ENCODE results near the gene CCR2.

CCR2 gene

GRCh38 chr3:46371519-46372340 is 17.8 kb downstream of the CCR2 start:
- Histone ChIP-seq H3K4me1 (ENCODE audit: control insufficient read depth, insufficient read depth, low read length) (no peaks in the 10 kb centered on the region), H3K27ac (ENCODE audit: extremely low read depth, low read depth, low read length) (no peak overlapping the region), H3K4me3 (ENCODE audit: low read depth, low read length) (no peak overlapping the region), H3K36me3 (ENCODE audit: control insufficient read depth in 2 of 2, insufficient read depth in 1 of 2, low read length in 2 of 2) (no peaks in the 10 kb centered on the region), H3K9me3 (ENCODE audit: control insufficient read depth, insufficient read depth, low read depth, low read length) (no peaks in the 10 kb centered on the region)
- TF ChIP-seq, protein P1, sequence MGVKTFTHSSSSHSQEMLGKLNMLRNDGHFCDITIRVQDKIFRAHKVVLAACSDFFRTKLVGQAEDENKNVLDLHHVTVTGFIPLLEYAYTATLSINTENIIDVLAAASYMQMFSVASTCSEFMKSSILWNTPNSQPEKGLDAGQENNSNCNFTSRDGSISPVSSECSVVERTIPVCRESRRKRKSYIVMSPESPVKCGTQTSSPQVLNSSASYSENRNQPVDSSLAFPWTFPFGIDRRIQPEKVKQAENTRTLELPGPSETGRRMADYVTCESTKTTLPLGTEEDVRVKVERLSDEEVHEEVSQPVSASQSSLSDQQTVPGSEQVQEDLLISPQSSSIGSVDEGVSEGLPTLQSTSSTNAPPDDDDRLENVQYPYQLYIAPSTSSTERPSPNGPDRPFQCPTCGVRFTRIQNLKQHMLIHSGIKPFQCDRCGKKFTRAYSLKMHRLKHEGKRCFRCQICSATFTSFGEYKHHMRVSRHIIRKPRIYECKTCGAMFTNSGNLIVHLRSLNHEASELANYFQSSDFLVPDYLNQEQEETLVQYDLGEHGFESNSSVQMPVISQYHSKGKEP (tag by site-specific recombination; IDR thresholded peaks at IDR 0.05): no peak
- TF ChIP-seq ZNF341 (tag by site-specific recombination; IDR thresholded peaks at IDR 0.05; ENCODE audit: low read depth): no peak
- TF ChIP-seq ZNF768 (tag by site-specific recombination; IDR thresholded peaks at IDR 0.05): 0 out of 2 replicates have a peak, but pooled peaks have one; percentile 14
- CTCF ChIA-PET: interaction anchor here (0.6 to 4.6 kb wide), 8 partner anchors 95 to 706 kb away, joined by 3 to 21 read pairs (median 4); no protein-coding TSS in a partner anchor
- POLR2A ChIA-PET: no interaction called here

DNA sequence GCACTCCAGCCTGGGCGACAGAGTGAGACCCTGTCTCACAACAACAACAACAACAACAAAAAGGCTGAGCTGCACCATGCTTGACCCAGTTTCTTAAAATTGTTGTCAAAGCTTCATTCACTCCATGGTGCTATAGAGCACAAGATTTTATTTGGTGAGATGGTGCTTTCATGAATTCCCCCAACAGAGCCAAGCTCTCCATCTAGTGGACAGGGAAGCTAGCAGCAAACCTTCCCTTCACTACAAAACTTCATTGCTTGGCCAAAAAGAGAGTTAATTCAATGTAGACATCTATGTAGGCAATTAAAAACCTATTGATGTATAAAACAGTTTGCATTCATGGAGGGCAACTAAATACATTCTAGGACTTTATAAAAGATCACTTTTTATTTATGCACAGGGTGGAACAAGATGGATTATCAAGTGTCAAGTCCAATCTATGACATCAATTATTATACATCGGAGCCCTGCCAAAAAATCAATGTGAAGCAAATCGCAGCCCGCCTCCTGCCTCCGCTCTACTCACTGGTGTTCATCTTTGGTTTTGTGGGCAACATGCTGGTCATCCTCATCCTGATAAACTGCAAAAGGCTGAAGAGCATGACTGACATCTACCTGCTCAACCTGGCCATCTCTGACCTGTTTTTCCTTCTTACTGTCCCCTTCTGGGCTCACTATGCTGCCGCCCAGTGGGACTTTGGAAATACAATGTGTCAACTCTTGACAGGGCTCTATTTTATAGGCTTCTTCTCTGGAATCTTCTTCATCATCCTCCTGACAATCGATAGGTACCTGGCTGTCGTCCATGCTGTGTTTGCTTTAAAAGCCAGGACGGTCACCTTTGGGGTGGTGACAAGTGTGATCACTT is 18.8 kb downstream of the CCR2 start:
- Histone ChIP-seq H3K27ac (ENCODE audit: extremely low read depth, low read depth, low read length) (no peak overlapping the region), H3K36me3 (ENCODE audit: control insufficient read depth in 2 of 2, insufficient read depth in 1 of 2, low read length in 2 of 2) (no peaks in the 10 kb centered on the region), H3K4me1 (ENCODE audit: control insufficient read depth, insufficient read depth, low read length) (no peaks in the 10 kb centered on the region), H3K9me3 (ENCODE audit: control insufficient read depth, insufficient read depth, low read depth, low read length) (no peaks in the 10 kb centered on the region), H3K4me3 (ENCODE audit: low read depth, low read length) (no peak overlapping the region)
- CTCF ChIA-PET: interaction anchor here (0.7 to 4.6 kb wide), 6 partner anchors 62 to 284 kb away, joined by 3 to 21 read pairs (median 4); no protein-coding TSS in a partner anchor
- POLR2A ChIA-PET: no interaction called here
- 0 out of 2 replicates have a peak, but pooled peaks have one; percentile 9 for TF ChIP-seq CTCF (tag by site-specific recombination; IDR thresholded peaks at IDR 0.05)
- no peak for TF ChIP-seq SCRT2 (tag by site-specific recombination; IDR thresholded peaks at IDR 0.05)
- peak; percentile 60 for TF ChIP-seq ZNF654 (tag by site-specific recombination; IDR thresholded peaks at IDR 0.05; ENCODE audit: low read depth)

DNA sequence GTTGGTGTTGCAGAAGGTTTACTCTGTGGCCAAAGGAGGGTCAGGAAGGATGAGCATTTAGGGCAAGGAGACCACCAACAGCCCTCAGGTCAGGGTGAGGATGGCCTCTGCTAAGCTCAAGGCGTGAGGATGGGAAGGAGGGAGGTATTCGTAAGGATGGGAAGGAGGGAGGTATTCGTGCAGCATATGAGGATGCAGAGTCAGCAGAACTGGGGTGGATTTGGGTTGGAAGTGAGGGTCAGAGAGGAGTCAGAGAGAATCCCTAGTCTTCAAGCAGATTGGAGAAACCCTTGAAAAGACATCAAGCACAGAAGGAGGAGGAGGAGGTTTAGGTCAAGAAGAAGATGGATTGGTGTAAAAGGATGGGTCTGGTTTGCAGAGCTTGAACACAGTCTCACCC is 20.8 kb downstream of the CCR2 start:
- Histone ChIP-seq H3K4me3 (ENCODE audit: low read depth, low read length) (no peak overlapping the region), H3K27ac (ENCODE audit: extremely low read depth, low read depth, low read length) (no peak overlapping the region), H3K9me3 (ENCODE audit: control insufficient read depth, insufficient read depth, low read depth, low read length) (no peaks in the 10 kb centered on the region), H3K4me1 (ENCODE audit: control insufficient read depth, insufficient read depth, low read length) (no peaks in the 10 kb centered on the region), H3K36me3 (ENCODE audit: control insufficient read depth in 2 of 2, insufficient read depth in 1 of 2, low read length in 2 of 2) (no peaks in the 10 kb centered on the region)
- CTCF ChIA-PET: interaction anchor here (0.5 to 0.9 kb wide), 3 partner anchors 12 to 569 kb away, joined by 3 to 6 read pairs (median 3); no protein-coding TSS in a partner anchor
- TF ChIP-seq ZFP3 (tag by site-specific recombination; IDR thresholded peaks at IDR 0.05; ENCODE audit: low read depth): no peak
- no peak for TF ChIP-seq ZNF18 (tag by site-specific recombination; IDR thresholded peaks at IDR 0.05)
- no peak for TF ChIP-seq ZNF157 (tag by site-specific recombination; IDR thresholded peaks at IDR 0.05)
- TF ChIP-seq ZNF791 (tag by site-specific recombination; IDR thresholded peaks at IDR 0.05): no peak
- TF ChIP-seq ZNF600 (tag by site-specific recombination; IDR thresholded peaks at IDR 0.05): no peak
- TF ChIP-seq, protein P2, sequence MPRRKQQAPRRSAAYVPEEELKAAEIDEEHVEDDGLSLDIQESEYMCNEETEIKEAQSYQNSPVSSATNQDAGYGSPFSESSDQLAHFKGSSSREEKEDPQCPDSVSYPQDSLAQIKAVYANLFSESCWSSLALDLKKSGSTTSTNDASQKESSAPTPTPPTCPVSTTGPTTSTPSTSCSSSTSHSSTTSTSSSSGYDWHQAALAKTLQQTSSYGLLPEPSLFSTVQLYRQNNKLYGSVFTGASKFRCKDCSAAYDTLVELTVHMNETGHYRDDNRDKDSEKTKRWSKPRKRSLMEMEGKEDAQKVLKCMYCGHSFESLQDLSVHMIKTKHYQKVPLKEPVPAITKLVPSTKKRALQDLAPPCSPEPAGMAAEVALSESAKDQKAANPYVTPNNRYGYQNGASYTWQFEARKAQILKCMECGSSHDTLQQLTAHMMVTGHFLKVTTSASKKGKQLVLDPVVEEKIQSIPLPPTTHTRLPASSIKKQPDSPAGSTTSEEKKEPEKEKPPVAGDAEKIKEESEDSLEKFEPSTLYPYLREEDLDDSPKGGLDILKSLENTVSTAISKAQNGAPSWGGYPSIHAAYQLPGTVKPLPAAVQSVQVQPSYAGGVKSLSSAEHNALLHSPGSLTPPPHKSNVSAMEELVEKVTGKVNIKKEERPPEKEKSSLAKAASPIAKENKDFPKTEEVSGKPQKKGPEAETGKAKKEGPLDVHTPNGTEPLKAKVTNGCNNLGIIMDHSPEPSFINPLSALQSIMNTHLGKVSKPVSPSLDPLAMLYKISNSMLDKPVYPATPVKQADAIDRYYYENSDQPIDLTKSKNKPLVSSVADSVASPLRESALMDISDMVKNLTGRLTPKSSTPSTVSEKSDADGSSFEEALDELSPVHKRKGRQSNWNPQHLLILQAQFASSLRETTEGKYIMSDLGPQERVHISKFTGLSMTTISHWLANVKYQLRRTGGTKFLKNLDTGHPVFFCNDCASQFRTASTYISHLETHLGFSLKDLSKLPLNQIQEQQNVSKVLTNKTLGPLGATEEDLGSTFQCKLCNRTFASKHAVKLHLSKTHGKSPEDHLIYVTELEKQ (tag by site-specific recombination; IDR thresholded peaks at IDR 0.05; ENCODE audit: borderline replicate concordance): no peak
- TF ChIP-seq KLF9 (tag by site-specific recombination; IDR thresholded peaks at IDR 0.05; ENCODE audit: low read depth): no peak
- TF ChIP-seq MEIS1 (CRISPR knock-in tag; IDR thresholded peaks at IDR 0.05; ENCODE audit: borderline replicate concordance): no peak
- POLR2A ChIA-PET: no interaction called here

All from HEK293 (cell line).